Parathyroid adenoma (tissue), 2 donors: ENCODE data around the gene GPR137.

Source experiments
- H2AFZ ChIP-seq: fragments of 300-600 bp; sonication (generic); one replicate; pipeline ENCODE4 v1.7.0; 2017; ENCODE audit warnings: antibody characterized with exemption, mild to moderate bottlenecking
- H3K27ac ChIP-seq: fragments of 300-600 bp; sonication (generic); one replicate; pipeline ENCODE4 v1.7.0; 2017
- H3K27me3 ChIP-seq: fragments of 300-600 bp; sonication (generic); one replicate; pipeline ENCODE4 v1.7.0; 2017; ENCODE audit warnings: low read length; ENCODE audit not compliant: control insufficient read depth, insufficient read depth
- H3K36me3 ChIP-seq: fragments of 300-600 bp; sonication (generic); one replicate; pipeline ENCODE4 v1.7.0; 2017; ENCODE audit warnings: low read length; ENCODE audit not compliant: control insufficient read depth, insufficient read depth
- H3K4me1 ChIP-seq: fragments of 300-600 bp; sonication (generic); one replicate; pipeline ENCODE4 v1.7.0; 2017; ENCODE audit warnings: control low read depth
- H3K4me2 ChIP-seq: fragments of 300-600 bp; sonication (generic); one replicate; pipeline ENCODE4 v1.7.0; 2017; ENCODE audit warnings: low read length
- H3K4me3 ChIP-seq: fragments of 300-600 bp; sonication (generic); one replicate; pipeline ENCODE4 v1.7.0; 2017; ENCODE audit warnings: low read depth, low read length
- H3K79me2 ChIP-seq: fragments of 300-600 bp; sonication (generic); one replicate; pipeline ENCODE4 v1.7.0; 2017; ENCODE audit warnings: control low read depth
- H3K9ac ChIP-seq: fragments of 300-600 bp; sonication (generic); one replicate; pipeline ENCODE4 v1.7.0; 2017; ENCODE audit warnings: mild to moderate bottlenecking
- H3K9me3 ChIP-seq: fragments of 300-600 bp; sonication (generic); one replicate; pipeline ENCODE4 v1.7.0; 2017; ENCODE audit warnings: low read length; ENCODE audit not compliant: control insufficient read depth
- TF ChIP-seq, protein P1 (sequence below): fragments of 300-600 bp; sonication (generic); IDR thresholded peaks from one replicate; pipeline ENCODE4 v1.7.0; 2017; ENCODE audit warnings: antibody characterized with exemption, mild to moderate bottlenecking
- donor health status: primary hyperparathyroidism.

The GPR137 gene

DNA sequence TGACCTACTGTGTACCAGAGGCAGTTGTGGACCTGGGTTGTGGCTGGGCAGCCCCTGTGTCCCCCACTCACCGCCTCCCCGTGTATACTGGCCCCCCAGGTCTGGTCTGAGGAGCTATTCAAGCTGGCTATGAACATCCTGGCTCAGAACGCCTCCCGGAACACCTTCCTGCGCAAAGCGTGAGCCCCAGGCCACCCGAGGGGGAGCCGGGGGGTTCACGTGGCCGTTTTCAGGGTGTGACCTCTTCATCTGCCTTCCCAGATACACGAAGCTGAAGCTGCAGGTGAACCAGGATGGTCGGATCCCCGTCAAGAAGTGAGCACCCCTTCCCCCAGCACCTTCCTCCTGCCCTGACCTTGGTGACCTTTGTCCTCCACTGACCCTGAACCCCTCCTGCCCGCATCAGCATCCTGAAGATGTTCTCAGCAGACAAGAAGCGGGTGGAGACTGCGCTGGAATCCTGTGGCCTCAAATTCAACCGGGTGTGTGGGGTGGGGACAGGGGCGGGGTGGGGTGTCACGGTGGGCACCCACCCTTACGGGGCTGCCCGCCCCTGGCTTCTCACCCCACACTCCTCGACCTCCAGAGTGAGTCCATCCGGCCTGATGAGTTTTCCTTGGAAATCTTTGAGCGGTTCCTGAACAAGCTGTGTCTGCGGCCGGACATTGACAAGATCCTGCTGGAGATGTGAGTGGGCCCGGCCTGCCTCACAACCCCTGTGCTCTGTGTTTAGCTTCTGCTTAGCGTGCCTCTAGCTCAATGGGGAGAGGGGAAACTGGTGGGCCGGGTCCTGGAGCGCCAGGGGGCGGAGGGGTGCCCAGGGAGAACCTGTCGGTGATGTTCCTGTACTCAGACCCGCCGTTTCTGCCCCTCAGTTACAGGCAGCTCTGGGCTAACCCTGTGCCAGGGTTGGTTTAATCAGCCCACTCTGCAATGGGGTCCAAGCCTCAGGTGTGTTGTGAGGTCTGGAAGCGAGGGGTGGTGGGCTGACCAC is 30.2 kb upstream of the GPR137 start:
- peaks cover 23% of the 10 kb centered on the region for H3K4me1 ChIP-seq
- peak overlapping the region; percentile 15 for H3K27ac ChIP-seq
- no peaks in the 10 kb centered on the region for H3K79me2 ChIP-seq
- TF ChIP-seq, protein P1, sequence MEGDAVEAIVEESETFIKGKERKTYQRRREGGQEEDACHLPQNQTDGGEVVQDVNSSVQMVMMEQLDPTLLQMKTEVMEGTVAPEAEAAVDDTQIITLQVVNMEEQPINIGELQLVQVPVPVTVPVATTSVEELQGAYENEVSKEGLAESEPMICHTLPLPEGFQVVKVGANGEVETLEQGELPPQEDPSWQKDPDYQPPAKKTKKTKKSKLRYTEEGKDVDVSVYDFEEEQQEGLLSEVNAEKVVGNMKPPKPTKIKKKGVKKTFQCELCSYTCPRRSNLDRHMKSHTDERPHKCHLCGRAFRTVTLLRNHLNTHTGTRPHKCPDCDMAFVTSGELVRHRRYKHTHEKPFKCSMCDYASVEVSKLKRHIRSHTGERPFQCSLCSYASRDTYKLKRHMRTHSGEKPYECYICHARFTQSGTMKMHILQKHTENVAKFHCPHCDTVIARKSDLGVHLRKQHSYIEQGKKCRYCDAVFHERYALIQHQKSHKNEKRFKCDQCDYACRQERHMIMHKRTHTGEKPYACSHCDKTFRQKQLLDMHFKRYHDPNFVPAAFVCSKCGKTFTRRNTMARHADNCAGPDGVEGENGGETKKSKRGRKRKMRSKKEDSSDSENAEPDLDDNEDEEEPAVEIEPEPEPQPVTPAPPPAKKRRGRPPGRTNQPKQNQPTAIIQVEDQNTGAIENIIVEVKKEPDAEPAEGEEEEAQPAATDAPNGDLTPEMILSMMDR = no peak
- H3K9me3 ChIP-seq = no peaks in the 10 kb centered on the region
- H3K27me3 ChIP-seq = no peaks in the 10 kb centered on the region
- H2AFZ ChIP-seq = no peak overlapping the region
- H3K4me2 ChIP-seq = no peak overlapping the region
- H3K9ac ChIP-seq = no peak overlapping the region
- no peaks in the 10 kb centered on the region for H3K36me3 ChIP-seq
- H3K4me3 ChIP-seq = no peak overlapping the region

DNA sequence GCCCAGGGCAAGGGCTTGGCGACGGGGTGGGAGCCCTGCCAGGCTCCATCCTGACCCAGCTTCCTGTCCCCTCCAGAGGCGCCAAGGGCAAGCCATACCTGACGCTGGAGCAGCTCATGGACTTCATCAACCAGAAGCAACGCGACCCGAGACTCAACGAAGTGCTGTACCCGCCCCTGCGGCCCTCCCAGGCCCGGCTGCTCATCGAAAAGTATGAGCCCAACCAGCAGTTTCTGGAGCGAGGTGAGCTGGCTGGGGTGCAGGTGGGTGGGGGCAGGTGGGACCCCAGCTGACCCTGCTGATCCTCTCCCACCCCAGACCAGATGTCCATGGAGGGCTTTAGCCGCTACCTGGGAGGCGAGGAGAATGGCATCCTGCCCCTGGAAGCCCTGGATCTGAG is 29.3 kb upstream of the GPR137 start:
- TF ChIP-seq, protein P1 = no peak
- Histone ChIP-seq H3K27ac (no peak overlapping the region), H3K9me3 (no peaks in the 10 kb centered on the region), H3K79me2 (no peaks in the 10 kb centered on the region), H3K4me1 (peaks cover 23% of the 10 kb centered on the region), H3K36me3 (no peaks in the 10 kb centered on the region), H2AFZ (no peak overlapping the region), H3K9ac (no peak overlapping the region), H3K4me3 (no peak overlapping the region), H3K4me2 (no peak overlapping the region), H3K27me3 (no peaks in the 10 kb centered on the region)

DNA sequence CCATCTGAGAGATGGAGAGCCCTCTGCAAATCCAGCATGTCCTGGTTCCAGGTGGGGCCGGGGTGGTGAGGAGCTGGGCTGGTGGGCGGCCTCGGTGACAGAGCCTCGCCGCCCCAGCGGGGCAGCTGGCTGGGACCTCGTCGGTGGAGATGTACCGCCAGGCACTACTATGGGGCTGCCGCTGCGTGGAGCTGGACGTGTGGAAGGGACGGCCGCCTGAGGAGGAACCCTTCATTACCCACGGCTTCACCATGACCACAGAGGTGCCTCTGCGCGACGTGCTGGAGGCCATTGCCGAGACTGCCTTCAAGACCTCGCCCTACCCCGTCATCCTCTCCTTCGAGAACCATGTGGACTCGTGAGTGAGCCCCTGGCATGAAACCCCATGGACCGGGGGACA is 27.3 kb upstream of the GPR137 start:
- Histone ChIP-seq H3K4me2 (no peak overlapping the region), H3K4me3 (no peak overlapping the region), H3K9me3 (no peaks in the 10 kb centered on the region), H3K79me2 (no peaks in the 10 kb centered on the region), H3K9ac (no peak overlapping the region), H3K36me3 (no peaks in the 10 kb centered on the region), H3K27me3 (no peaks in the 10 kb centered on the region), H3K4me1 (peaks cover 23% of the 10 kb centered on the region), H2AFZ (no peak overlapping the region), H3K27ac (no peak overlapping the region)
- TF ChIP-seq, protein P1 = no peak

DNA sequence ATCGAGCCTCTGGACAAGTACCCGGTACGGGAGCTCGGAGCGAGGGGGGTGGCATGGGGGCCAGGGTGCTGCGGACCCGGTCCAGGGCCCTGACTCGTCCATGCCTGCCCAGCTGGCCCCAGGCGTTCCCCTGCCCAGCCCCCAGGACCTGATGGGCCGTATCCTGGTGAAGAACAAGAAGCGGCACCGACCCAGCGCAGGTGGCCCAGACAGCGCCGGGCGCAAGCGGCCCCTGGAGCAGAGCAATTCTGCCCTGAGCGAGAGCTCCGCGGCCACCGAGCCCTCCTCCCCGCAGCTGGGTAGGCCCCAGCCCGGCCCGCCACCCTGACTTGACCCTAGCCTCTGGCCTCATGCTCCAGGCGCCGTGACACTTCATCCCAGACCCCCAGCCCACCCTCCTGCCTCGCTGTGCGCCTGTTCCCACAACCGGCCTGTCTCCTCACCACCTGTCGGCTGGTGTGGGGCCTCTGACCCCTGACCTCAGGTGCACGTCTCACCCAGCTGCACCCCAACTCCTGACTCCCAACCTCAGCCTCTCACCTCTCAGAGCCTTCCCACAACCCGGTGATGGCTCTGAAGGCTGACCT is 26.6 kb upstream of the GPR137 start:
- no peak overlapping the region for H2AFZ ChIP-seq
- no peaks in the 10 kb centered on the region for H3K27me3 ChIP-seq
- no peaks in the 10 kb centered on the region for H3K36me3 ChIP-seq
- no peak overlapping the region for H3K27ac ChIP-seq
- TF ChIP-seq, protein P1 = no peak
- H3K4me2 ChIP-seq = no peak overlapping the region
- H3K9ac ChIP-seq = no peak overlapping the region
- H3K4me3 ChIP-seq = no peak overlapping the region
- no peaks in the 10 kb centered on the region for H3K9me3 ChIP-seq
- no peaks in the 10 kb centered on the region for H3K79me2 ChIP-seq
- H3K4me1 ChIP-seq = peaks cover 21% of the 10 kb centered on the region
